Measurements from ENCODE around the gene PRPF40A. TPM values are rescaled to one million over a fixed set of nuclear protein-coding genes. Genes with fewer than 3 reads are reported as not detected.

Gene PRPF40A
- total and polyA plus RNA-seq, 9 of the 15 experiments (the other 6 are each of a cell fraction or from before 2014, with no cell fraction given) = 168 to 304 (median 264) TPM

DNA sequence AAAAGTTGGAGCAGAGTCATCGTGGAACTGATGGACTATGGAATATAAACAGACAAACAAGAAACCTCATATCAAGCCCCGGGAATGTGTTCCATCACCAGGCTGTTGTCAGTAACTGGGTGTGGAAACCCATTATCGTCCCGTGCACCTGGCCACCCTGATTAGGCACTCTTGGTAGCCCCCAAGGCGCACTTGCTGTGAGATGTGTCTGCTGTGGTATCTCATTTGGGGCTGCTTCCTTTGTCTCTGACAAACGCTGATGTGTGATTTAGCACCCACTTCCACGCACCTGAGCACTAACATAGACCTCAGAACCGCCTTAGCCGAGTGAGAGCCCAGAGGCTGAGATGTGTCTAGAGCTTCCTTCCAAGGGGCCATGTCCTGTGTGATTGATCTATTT lies 96.3 kb downstream of the PRPF40A start (continued):
- TF ChIP-seq E2F8 (IDR thresholded peaks at IDR 0.05; ENCODE audit: low read depth, partially characterized antibody) (no peak), NCOA4 (IDR thresholded peaks at IDR 0.05; ENCODE audit: partially characterized antibody) (no peak), SRSF9 (IDR thresholded peaks at IDR 0.05; ENCODE audit: borderline replicate concordance, low read depth, low read length) (no peak), CTBP1 (IDR thresholded peaks at IDR 0.05; ENCODE audit: borderline replicate concordance) (peak; percentile 57), GTF2F1 (IDR thresholded peaks at IDR 0.05; ENCODE audit: low read depth, low read length) (no peak), TEAD4 (IDR thresholded peaks at IDR 0.05; ENCODE audit: low read length) (peak; percentile 84), TEAD4 (CRISPR knock-in tag; IDR thresholded peaks at IDR 0.05; ENCODE audit: borderline replicate concordance) (no peak), HDAC2 (IDR thresholded peaks at IDR 0.05) (peak; percentile 36; the same call in 1 of the 2 replicates), GABPB1 (CRISPR knock-in tag; IDR thresholded peaks at IDR 0.05) (no peak), ZNF584 (CRISPR knock-in tag; IDR thresholded peaks at IDR 0.05; ENCODE audit: low read depth) (no peak), RCOR1 (IDR thresholded peaks at IDR 0.05; ENCODE audit: borderline replicate concordance in 1 of 2, low read depth in 2 of 2, low read length in 2 of 2) (peak in 1 of 2 experiments; percentile 72; a peak in 1 of 4 replicates), HSF4 (CRISPR knock-in tag; IDR thresholded peaks at IDR 0.05; ENCODE audit: borderline replicate concordance) (no peak), IFI16 (CRISPR knock-in tag; IDR thresholded peaks at IDR 0.05) (no peak), TFE3 (CRISPR knock-in tag; IDR thresholded peaks at IDR 0.05) (no peak)
- TF ChIP-seq, protein P1, sequence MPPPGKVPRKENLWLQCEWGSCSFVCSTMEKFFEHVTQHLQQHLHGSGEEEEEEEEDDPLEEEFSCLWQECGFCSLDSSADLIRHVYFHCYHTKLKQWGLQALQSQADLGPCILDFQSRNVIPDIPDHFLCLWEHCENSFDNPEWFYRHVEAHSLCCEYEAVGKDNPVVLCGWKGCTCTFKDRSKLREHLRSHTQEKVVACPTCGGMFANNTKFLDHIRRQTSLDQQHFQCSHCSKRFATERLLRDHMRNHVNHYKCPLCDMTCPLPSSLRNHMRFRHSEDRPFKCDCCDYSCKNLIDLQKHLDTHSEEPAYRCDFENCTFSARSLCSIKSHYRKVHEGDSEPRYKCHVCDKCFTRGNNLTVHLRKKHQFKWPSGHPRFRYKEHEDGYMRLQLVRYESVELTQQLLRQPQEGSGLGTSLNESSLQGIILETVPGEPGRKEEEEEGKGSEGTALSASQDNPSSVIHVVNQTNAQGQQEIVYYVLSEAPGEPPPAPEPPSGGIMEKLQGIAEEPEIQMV (tag; conservative IDR thresholded peaks at IDR 0.05; ENCODE audit: low read depth) = no peak
